ENCODE results near the gene FAM118A.

DNA sequence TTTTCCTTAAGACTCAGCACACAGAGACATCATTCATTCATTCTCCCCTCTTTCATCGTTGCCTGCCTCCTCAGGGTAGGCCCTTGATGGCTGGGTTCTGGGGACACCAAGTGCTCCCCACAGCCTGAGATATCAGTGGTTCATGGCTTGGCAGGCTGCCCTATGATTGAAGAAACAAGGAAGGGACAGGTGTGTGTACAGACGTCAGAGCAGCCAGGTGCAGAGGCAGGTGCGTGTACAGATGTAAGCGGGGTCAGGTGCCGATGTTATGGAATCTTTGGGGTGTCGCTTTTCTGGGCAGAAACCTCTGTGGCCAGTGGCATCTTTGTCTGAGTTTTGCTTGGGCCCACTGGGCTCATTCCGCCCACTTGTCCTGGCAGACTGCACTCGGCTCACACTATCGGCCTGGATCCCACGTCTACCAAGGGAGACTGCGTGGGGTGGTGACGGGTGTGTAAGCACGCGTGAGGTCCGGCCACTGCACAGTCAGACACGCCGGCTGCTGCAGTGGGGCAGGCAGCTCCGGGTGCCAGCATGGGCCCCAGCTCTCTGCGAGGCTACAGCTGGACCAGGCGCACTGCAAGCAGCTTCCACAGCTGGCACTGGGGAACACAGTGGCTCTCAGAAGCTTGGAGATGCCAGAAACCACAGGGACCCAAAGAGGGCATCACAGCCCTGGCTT is 48.2 kb upstream of the FAM118A start:
- TF ChIP-seq, protein P1, sequence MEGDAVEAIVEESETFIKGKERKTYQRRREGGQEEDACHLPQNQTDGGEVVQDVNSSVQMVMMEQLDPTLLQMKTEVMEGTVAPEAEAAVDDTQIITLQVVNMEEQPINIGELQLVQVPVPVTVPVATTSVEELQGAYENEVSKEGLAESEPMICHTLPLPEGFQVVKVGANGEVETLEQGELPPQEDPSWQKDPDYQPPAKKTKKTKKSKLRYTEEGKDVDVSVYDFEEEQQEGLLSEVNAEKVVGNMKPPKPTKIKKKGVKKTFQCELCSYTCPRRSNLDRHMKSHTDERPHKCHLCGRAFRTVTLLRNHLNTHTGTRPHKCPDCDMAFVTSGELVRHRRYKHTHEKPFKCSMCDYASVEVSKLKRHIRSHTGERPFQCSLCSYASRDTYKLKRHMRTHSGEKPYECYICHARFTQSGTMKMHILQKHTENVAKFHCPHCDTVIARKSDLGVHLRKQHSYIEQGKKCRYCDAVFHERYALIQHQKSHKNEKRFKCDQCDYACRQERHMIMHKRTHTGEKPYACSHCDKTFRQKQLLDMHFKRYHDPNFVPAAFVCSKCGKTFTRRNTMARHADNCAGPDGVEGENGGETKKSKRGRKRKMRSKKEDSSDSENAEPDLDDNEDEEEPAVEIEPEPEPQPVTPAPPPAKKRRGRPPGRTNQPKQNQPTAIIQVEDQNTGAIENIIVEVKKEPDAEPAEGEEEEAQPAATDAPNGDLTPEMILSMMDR (IDR thresholded peaks at IDR 0.05; ENCODE audit: low read length) = no peak
- no peak for TF ChIP-seq EZH2 (IDR thresholded peaks at IDR 0.05; ENCODE audit: borderline replicate concordance, low read length)
